Activated CD8-positive, alpha-beta memory T cell treated with anti-CD3 and anti-CD28 coated beads, Interleukin-2, amount 50 U/mL, for 4 hours (primary cell): Measurements from ENCODE around the gene FNDC7.
A peak's percentile ranks its signal among the peaks of the same experiment; 100 is the strongest.
"Not testable (repeated sequence)": the region's sequence is repeated elsewhere in the genome, so short reads cannot be mapped to it uniquely, and the experiment has no call there.

Source experiments
- DNase-seq: peaks from one replicate; pipeline ENCODE4 v3.0.0-alpha.2; 2020

The FNDC7 gene

DNA sequence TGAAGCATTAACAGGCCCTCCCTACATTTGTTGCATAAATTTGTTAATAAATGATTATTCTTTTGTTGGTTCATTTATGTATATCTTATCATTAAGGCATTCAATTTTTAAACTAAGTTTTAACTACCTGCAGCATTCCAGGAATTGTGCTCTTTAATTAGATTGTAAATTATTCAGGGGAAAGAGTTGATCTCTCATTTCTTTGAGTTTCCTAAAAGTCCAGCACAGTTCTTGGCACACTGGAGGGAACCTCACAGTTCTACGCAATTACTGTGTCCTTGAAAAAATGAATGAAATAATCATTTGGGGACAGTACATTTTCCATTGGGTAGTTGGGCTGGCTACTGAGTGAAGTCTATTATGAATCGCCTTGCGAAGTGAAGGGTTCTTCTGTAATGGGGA is 33.3 kb downstream of the FNDC7 start:
- DNase-seq = no peak

DNA sequence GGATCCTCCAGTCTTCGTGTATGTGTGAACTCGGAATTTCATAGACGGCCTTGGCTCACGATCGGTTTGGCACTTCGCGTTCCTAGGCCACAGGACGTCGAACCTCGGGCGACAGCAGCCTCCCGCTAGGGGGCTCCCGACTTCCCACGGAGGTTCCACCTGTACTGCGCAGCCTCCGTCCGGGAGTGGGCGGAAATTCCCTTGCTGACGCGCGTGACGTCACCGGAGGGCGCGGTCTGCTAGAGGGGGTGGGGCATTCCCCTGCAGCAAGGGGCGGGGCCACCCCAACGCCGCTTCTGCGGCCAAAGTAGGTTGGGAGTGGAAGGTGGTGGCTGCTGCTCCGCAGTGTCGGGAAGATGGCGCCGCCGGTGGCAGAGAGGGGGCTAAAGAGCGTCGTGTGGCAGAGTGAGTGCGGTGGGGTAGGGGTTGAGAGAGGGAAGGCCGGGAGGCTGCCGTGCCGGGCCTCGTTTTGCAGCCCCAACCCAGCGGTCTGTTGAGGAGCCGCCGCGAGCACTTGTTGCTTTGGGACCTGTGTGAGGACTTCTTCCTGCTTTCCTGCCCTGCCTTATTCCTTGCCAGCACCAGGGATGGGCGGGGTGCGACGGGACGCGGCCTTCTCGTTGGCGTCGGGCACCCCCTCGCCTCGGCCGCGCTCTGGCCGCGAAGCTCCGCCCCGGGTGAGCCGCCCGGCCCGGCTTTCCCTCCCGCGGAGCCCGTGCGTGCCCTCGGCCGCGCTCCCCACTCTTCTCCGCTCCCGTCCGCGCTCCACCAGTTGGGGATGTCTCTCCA is 33.9 kb downstream of the FNDC7 start, which contains the start of gene STXBP3:
STXBP3 (plus strand) TSS at position 293 of the 789 bp plus-strand sequence; CDS start at position 357, 64 bp downstream.
- DNase-seq = peak; percentile 100

DNA sequence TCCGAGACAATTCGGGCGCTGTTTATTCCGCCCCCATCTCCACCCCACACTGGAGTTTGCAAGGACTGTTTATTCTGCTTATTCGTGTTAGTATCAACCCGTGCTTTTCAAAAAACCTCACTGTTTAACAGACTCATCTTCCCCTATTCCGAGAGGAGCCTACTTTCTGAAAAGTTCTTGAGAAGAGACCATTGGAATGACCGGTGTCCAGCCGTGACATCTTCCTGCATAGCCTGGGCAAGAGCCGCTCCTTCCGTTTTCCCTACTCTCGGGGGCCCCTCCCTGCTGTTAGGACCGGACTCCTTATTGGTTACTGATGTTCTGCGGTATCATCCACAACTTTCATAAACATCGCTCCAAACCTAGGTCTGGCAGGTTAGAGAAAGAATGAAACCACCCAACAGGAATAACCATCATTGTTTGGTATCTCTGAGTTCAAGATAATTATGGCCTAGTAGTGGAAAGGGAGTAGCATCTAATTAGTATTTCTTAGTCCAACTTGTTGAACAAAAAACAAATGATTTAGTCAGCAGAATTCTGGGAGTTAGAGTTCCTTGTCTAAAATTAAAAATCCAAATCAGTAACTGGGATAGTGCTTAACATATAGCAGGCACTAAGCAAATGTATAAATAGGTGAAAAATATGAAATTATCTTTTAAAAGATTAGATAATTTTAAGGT is 34.6 kb downstream of the FNDC7 start:
- DNase-seq = peak; percentile 22

DNA sequence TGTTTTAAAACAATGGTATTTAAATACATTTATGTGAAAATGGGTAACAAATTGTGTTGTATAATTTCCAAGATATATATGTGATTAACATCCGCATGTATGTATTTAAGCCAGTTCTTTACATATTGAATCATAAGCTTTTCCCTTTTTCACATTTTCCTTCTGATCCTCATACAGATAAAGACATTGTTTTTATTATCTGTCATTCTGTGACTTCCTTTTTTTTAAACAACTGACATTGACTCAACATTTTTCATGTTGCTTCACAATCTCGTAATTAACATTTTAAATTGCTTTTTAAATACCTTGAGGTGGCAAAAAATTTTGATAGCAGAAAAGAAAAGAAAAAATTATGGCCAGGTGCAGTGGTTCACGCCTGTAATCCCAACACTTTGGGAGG is 35.2 kb downstream of the FNDC7 start:
- DNase-seq = no peak

DNA sequence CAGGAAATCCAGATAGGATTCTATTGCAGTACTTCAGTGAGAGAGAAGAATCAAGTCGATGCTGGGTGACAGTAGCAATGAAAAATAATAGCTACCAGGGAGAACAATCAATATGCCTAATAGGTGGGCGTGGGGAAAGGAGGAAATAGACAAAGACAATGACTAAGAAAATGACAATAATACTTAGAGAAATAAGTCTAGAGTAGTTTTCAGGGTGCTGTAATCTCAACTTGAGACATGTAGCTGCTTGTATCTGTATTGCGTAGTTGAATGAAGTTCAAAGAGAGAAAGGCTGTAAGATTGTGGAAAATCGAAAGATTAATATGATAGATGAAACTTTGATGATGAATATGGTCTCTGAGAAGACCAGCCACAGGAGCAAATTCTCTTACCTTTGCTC is 36.4 kb downstream of the FNDC7 start:
- DNase-seq = no peak

DNA sequence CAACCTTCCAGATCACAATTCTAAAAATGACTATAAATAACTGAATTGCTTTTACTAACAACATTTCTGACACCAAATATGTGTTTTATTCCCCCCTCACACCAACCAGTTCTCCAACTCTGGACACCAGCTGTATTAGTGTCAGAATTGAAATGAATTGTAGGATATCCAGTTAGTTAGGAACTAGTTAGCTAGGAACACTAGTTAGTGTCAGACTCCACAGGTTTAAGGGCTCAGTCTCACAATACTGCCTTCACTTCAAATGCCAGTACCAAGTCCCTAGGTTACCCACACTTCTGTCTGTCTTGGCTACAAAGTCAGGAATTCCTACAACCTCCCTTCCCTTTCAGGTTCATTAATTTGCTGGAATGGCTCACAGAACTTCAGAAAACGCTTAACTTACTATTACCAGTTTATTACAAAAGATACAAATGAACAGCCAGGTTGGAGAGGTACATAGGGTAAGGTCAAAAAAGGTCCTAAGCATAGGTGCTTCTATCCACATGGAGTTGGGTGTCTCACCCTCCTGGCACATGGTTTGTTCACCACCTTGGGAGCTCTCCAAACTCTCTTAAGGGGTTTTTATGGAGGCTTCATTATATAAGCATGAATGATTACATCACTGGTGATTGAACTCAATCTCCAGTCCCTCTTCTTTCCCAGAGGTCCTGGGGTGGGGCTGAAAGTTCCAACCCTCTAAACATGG is 37.9 kb downstream of the FNDC7 start:
- DNase-seq = no peak

DNA sequence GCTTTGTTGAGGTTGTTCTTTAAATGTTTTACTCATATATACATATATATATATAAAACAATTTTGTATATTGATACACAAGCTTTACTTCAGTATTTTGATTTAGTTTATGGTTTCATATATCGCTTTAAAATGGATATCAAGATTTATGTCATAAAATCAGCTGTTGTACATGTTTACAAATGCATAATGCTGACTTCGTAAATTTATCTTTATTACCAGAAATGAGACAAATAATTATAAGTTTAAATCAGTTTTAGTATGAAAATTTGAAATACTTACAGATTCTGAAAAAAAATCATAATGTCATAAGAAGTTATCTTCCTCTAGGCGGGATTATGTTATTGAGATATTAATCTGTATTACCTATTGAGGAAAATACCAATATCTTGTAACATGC is 40.7 kb downstream of the FNDC7 start:
- no peak for DNase-seq

DNA sequence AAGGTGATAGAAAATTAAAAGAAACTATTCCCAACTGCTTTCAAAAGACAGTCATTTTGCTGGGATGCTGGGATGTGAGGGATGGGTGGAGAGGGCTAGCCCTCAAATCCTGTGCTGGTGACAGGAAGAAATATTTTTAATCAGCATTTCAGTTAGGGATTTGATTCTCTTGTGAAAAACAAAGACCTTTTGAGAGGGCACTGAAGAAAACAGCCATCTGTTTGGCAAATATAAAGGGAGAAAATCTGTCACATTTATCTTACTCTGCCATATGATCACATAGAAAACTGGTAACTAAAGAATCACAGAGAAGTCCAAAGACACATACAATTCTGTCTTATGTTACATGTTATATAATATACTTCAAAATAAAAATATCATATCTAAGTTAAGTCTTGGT is 46.1 kb downstream of the FNDC7 start:
- no peak for DNase-seq

DNA sequence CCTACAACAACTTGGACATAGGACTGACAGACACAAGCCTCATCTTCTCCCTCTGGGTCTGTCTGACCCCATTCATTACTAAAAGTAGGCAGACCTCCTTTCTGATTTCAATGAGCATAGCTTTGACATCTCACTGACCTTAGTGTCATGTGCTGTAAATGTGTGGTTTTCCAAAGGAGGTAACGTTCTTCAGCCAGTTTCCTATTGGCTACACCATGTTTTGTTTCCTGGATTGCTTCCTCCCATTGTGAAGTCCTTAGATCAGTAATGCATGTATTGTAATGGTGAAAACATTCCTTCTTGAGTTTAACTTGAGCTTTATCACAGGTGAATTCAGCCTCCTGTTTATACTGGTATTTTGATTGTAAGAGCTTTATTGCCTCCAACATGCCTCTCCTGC is 54.4 kb downstream of the FNDC7 start:
- DNase-seq = no peak

DNA sequence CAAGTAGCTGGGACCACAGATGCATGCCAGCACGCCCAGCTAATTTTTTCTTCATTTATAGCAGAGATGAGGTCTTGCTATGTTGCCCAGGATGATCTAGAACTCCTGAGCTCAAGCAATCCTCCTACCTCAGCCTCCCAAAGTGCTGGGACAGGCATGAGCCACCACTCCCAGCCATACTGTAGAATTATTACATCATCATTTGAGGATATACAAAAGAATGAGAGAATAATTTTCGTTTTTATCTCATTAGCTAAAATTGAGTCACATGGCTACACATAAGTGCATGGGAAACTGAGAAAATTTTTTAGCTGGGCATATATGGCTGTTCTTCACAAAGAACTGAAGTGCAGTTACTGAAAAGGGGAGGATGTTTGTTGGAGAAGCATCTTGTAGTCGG is 55.0 kb downstream of the FNDC7 start:
- no peak for DNase-seq

DNA sequence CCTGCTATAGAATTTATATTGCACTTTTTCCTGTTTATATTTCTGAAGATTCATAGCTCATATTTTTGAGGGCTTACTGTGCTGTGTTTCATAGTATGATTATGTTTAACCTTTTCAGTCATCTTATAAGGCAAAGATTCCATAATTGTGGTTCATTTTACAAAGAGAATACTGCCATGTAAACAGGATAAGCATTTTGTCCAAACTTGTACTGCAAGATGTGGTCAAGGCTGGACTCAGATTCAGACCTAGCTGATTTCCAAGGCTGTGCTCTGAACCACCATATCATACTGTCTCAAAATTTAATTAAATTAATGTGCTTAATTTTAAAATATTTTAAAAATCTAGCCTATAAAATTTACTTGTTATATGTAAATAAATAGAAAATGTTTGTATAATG is 65.1 kb downstream of the FNDC7 start:
- no peak for DNase-seq

DNA sequence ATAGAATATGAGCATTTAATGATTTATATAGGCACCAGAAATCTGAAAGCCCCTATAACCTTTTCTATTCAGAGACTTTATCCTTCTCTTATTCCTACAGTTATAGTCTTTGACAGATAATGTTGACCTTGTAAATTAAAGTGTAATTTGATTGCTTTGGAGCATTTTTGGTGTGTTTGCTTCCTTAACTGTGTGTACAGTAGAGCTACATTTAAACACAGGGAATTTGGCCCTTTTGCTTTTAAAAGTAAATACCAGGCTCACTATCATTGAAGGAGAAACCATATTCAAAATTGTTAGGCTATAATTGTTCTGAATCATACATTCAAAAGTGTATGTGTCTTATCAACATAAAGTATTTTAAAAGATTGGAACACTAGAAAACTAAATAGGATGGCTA is 66.7 kb downstream of the FNDC7 start:
- DNase-seq = no peak

DNA sequence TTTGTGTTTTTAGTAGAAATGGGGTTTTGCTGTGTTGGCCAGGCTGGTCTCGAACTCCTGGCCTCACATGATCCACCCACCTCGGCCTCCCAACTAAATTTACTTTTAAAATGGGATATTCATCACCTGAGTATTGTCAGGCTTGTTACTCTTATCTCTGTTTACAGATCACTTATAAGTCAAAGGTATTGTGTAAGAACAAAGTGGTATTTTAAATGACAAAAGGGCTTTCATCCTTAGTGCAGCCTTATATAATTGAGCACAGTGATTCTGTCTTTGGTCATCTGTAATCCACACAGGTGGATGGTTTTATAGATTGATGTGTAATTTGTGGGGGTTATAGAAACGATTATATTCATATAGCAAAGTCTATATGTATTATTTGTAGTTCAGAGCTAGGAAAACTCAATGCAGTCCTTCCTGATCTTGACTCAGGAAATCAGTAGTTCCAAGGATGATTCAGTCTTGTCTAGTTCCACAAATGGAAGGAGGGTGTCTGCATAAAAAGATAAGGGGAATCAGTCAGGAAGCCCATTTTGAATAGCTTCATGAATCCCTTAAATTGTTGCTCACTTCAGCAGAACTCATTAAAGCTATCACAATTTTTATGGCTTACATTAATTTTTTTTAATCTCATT is 68.3 kb downstream of the FNDC7 start:
- no peak for DNase-seq

DNA sequence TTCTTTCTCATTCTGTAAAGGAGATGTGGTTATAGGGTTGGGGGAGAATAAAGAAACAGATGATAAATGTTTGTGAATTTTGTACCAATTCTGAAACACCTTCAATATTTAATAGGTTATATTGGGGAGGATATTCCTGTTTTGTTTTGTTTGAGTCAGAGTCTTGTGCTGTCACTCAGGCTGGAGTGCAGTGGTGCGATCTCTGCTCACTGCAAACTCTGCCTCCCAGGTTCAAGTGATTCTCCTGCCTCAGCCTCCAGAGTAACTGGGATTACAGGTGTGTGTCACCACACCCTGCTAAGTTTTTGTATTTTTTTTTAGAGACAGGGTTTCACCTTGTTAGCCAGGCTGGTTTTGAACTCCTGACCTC is 68.9 kb downstream of the FNDC7 start:
- DNase-seq = not testable (repeated sequence)

DNA sequence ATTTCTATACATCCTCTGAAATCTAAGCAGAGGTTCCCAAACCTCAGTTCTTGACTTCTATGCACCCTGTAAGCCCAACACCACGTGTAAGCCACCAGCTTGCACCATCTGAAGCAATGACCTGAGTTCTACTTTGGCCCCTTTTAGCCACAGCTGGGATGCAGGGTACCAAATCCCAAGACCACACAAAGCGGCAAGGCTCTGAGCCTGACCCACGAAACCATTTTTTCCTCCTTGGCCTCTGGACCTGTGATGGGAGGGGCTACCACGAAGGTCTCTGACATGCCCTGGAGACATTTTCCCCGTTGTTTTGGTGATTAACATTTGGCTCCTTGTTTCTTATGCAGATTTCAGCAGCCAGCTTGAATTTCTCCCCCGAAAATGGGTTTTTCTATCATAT is 72.6 kb downstream of the FNDC7 start:
- DNase-seq = no peak

DNA sequence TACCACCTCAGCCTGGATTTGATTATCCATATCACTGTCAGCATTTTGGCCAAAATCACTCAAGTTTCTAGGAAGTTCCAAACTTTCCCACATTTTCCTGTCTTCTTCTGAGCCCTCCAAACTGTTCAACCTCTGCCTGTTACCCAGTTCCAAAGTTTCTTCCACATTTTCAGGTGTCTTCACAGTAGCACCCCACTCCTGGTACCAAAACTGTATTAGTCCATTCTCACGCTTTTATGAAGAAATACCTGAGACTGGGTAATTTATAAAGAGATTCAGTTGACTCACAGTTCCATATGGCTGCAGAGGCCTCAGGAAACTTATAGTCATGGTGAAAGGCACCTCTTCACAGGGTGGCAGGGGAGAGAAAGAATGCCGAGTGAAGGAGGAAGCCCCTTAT is 73.2 kb downstream of the FNDC7 start:
- DNase-seq = no peak

DNA sequence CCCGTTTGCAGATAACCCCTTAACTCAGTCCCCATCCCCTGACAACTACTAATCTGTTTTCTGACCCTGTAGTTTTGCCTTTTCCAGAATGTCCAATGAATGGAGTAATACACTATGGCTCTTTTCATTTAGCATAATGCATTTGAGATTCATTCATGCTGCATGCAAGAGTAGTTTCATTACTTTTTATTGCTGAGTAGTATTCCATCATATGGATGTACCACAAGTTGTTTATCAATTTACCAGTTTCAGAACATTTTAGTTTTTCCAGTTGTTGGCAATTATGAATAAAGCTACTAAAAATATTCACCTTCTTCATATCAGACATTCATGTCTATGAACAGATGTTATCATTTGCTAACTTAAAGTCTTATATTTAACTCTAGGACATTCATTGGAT is 79.1 kb downstream of the FNDC7 start:
- DNase-seq = no peak
